GM19351 (cell line): ENCODE data around the gene NCCRP1.

Source experiments
- ATAC-seq: cut with Tn5 transposase; IDR thresholded peaks from one replicate; pipeline ENCODE4 v1.9.1; 2021; ENCODE audit warnings: mild to moderate bottlenecking, moderate library complexity; ENCODE audit not compliant: unreplicated experiment

Gene NCCRP1

GRCh38 chr19:39196860-39197562 is at the start of gene NCCRP1:
Gene NCCRP1, plus strand, starts transcription at chr19:39196964. Its CDS starts 19 bp downstream, at chr19:39196983.
- no peak for ATAC-seq

- ATAC-seq, result no peak
Measured at GRCh38 chr19:39147480-39147879, 49.3 kb upstream of the NCCRP1 start.

- ATAC-seq, result no peak
Measured at GRCh38 chr19:39148939-39149529, 47.7 kb upstream of the NCCRP1 start.

GRCh38 chr19:39150235-39150634 is 46.5 kb upstream of the NCCRP1 start:
- no peak for ATAC-seq

- no peak for ATAC-seq
Measured at GRCh38 chr19:39150807-39151600, 45.8 kb upstream of the NCCRP1 start.

GRCh38 chr19:39152066-39152465 is 44.7 kb upstream of the NCCRP1 start:
- ATAC-seq, result no peak

- ATAC-seq, result no peak
Measured at GRCh38 chr19:39154100-39154628, 42.6 kb upstream of the NCCRP1 start.

- no peak for ATAC-seq
Measured at GRCh38 chr19:39154629-39155100, 42.1 kb upstream of the NCCRP1 start.

- no peak for ATAC-seq
Measured at GRCh38 chr19:39155114-39155700, 41.6 kb upstream of the NCCRP1 start.

- ATAC-seq, result no peak
Measured at GRCh38 chr19:39155741-39156140, 41.0 kb upstream of the NCCRP1 start.

GRCh38 chr19:39156326-39157230 is 40.2 kb upstream of the NCCRP1 start:
- ATAC-seq, result no peak

- no peak for ATAC-seq
Measured at GRCh38 chr19:39157275-39157996, 39.3 kb upstream of the NCCRP1 start.

- ATAC-seq, result no peak
Measured at GRCh38 chr19:39157997-39158389, 38.8 kb upstream of the NCCRP1 start.

- ATAC-seq, result no peak
Measured at GRCh38 chr19:39158646-39159260, 38.0 kb upstream of the NCCRP1 start.

- no peak for ATAC-seq
Measured at GRCh38 chr19:39160523-39160861, 36.3 kb upstream of the NCCRP1 start.

- ATAC-seq, result no peak
Measured at GRCh38 chr19:39160889-39161672, 35.7 kb upstream of the NCCRP1 start.

GRCh38 chr19:39162441-39163043 is 34.2 kb upstream of the NCCRP1 start:
- ATAC-seq, result no peak

GRCh38 chr19:39163621-39164020 is 33.1 kb upstream of the NCCRP1 start:
- ATAC-seq, result no peak
